Lower lobe of right lung (tissue), 2 donors: ENCODE measurements around the gene HAT1. TPM values are rescaled to one million over a fixed set of nuclear protein-coding genes. Genes with fewer than 3 reads are reported as not detected.

Experiments
- ATAC-seq, 2 donors: fragments of 200-7000 bp; cut with Tn5 transposase; one replicate each; pipeline ENCODE4 v1.9.1; 2020 to 2022; ENCODE audit warnings: mild to moderate bottlenecking in 2 of 2, moderate library complexity in 2 of 2
- DNase-seq: peaks from one replicate; pipeline ENCODE4 v3.0.0-alpha.2; 2020
- H3K27ac ChIP-seq: fragments of 200-600 bp; one replicate; pipeline ENCODE4 v1.8.0; 2022
- H3K27me3 ChIP-seq: fragments of 200-600 bp; one replicate; pipeline ENCODE4 v1.8.0; 2022; ENCODE audit warnings: low read depth
- H3K36me3 ChIP-seq: fragments of 200-600 bp; one replicate; pipeline ENCODE4 v1.8.0; 2022; ENCODE audit warnings: mild to moderate bottlenecking
- H3K4me1 ChIP-seq: fragments of 200-600 bp; one replicate; pipeline ENCODE4 v1.8.0; 2022
- H3K4me3 ChIP-seq: fragments of 200-600 bp; one replicate; pipeline ENCODE4 v1.8.0; 2022; ENCODE audit warnings: mild to moderate bottlenecking
- H3K9me3 ChIP-seq: fragments of 200-600 bp; one replicate; pipeline ENCODE4 v1.8.0; 2022
- CTCF ChIP-seq: fragments of 200-600 bp; IDR thresholded peaks from one replicate; pipeline ENCODE4 v1.8.0; 2022; ENCODE audit warnings: antibody characterized with exemption, mild to moderate bottlenecking
- intact Hi-C: fragments of 100-400 bp; cut with DNase I; formaldehyde crosslinking; loops from one replicate; pipeline ENCODE4 v1.11.0; 2022
- total RNA-seq: library from RNA; stranded (reverse); fragmentation: NEBNext Ultra II Directional; extraction: Animal tissue kit (Norgen Biotek cat#: 25700); gene quantifications from one replicate; pipeline ENCODE4 v1.2.1, GENCODE V29; 2021
- donor health status: DM: no; HTN: yes; CAD: no; lungs with severe emphysema.

Gene HAT1
- total RNA-seq, 1 donor from 2014 or later, result 26.5 TPM

GRCh38 chr2:171952748-171953147 is 30.5 kb downstream of the HAT1 start:
- Histone ChIP-seq H3K9me3 (no peaks in the 10 kb centered on the region), H3K4me3 (no peak overlapping the region), H3K27me3 (no peaks in the 10 kb centered on the region), H3K36me3 (peaks cover 14% of the 10 kb centered on the region), H3K27ac (no peak overlapping the region), H3K4me1 (no peaks in the 10 kb centered on the region)
- ATAC-seq, result no peak
- DNase-seq, result no peak
- intact Hi-C loops, result no loop called here
- no peak for TF ChIP-seq CTCF

GRCh38 chr2:171956135-171956825 is 34.0 kb downstream of the HAT1 start:
- Histone ChIP-seq H3K9me3 (no peaks in the 10 kb centered on the region), H3K4me1 (no peaks in the 10 kb centered on the region), H3K36me3 (peaks cover 5% of the 10 kb centered on the region), H3K4me3 (no peak overlapping the region), H3K27me3 (no peaks in the 10 kb centered on the region), H3K27ac (peak overlapping the region; percentile 59)
- intact Hi-C loops, result no loop called here
- no peak for DNase-seq
- no peak for TF ChIP-seq CTCF
- peak; percentile 74 to 88 for ATAC-seq

- no peak overlapping the region for H3K4me3 ChIP-seq
- peak in 1 of 2 donors; percentile 23 for ATAC-seq
- H3K4me1 ChIP-seq, result no peaks in the 10 kb centered on the region
- intact Hi-C loops, result no loop called here
- H3K27me3 ChIP-seq, result no peaks in the 10 kb centered on the region
- no peak for DNase-seq
- H3K9me3 ChIP-seq, result no peaks in the 10 kb centered on the region
- H3K36me3 ChIP-seq, result peaks cover 5% of the 10 kb centered on the region
- no peak for TF ChIP-seq CTCF
- no peak overlapping the region for H3K27ac ChIP-seq
These were observed 34.8 kb downstream of the HAT1 start for GRCh38 chr2:171957061-171957460.

- TF ChIP-seq CTCF, result no peak
- Histone ChIP-seq H3K4me1 (no peaks in the 10 kb centered on the region), H3K27me3 (no peaks in the 10 kb centered on the region), H3K27ac (no peak overlapping the region), H3K9me3 (no peaks in the 10 kb centered on the region), H3K4me3 (no peak overlapping the region), H3K36me3 (no peaks in the 10 kb centered on the region)
- ATAC-seq (peak; percentile 33 to 40), DNase-seq (no peak)
- intact Hi-C loops, result no loop called here
These were observed 36.2 kb downstream of the HAT1 start for GRCh38 chr2:171958475-171958874.

- no peaks in the 10 kb centered on the region for H3K9me3 ChIP-seq
- no peaks in the 10 kb centered on the region for H3K4me1 ChIP-seq
- no peak for TF ChIP-seq CTCF
- intact Hi-C loops, result no loop called here
- no peak overlapping the region for H3K4me3 ChIP-seq
- no peaks in the 10 kb centered on the region for H3K27me3 ChIP-seq
- peaks cover under 1% of the 10 kb centered on the region for H3K36me3 ChIP-seq
- no peak overlapping the region for H3K27ac ChIP-seq
- DNase-seq, result no peak
- ATAC-seq, result no peak
These were observed 37.7 kb downstream of the HAT1 start for GRCh38 chr2:171959998-171960397.
